Upper lobe of left lung (tissue), 6 donors: ENCODE measurements around the gene SMG7. TPM values are rescaled to one million over a fixed set of nuclear protein-coding genes. Genes with fewer than 3 reads are reported as not detected.

ENCODE experiments used
- ATAC-seq, 2 donors: fragments of 200-7000 bp; cut with Tn5 transposase; one replicate each; pipeline ENCODE4 v1.9.1; 2022; ENCODE audit warnings: mild to moderate bottlenecking in 2 of 2, moderate library complexity in 2 of 2; ENCODE audit not compliant: low FRiP score in 2 of 2
- DNase-seq, 2 donors: peaks; one replicate each; pipeline ENCODE4 v3.0.0-alpha.2; 2019 to 2020
- H3K27ac ChIP-seq, 4 donors: fragments of 200-600 bp; sonication (generic); one replicate each; pipeline ENCODE4 v1.5.1; 2016 to 2019
- H3K27me3 ChIP-seq, 4 donors: fragments of 200-600 bp; sonication (generic); one replicate each; pipeline ENCODE4 v1.5.1; 2017 to 2019
- H3K36me3 ChIP-seq, 4 donors: fragments of 200-600 bp; sonication (generic); one replicate each; pipeline ENCODE4 v1.5.1; 2016 to 2019
- H3K4me1 ChIP-seq, 4 donors: fragments of 200-600 bp; sonication (generic); one replicate each; pipeline ENCODE4 v1.5.1; 2018 to 2019
- H3K4me3 ChIP-seq, 4 donors: fragments of 200-600 bp; sonication (generic); one replicate each; pipeline ENCODE4 v1.5.1; 2017 to 2019; ENCODE audit warnings: mild to moderate bottlenecking in 2 of 4, moderate library complexity in 1 of 4
- H3K9me3 ChIP-seq, 4 donors: fragments of 200-600 bp; sonication (generic); one replicate each; pipeline ENCODE4 v1.5.1; 2018 to 2019
- CTCF ChIP-seq, 6 experiments: fragments of 450-650 bp in 4 of 6; fragments of 200-600 bp in 2 of 6; sonication (generic) in 2 of 6; IDR thresholded peaks; one replicate each; pipeline ENCODE4 v1.5.1; 2016 to 2019; ENCODE audit warnings: antibody characterized with exemption in 6 of 6
- EP300 ChIP-seq, 4 donors: sonication (generic); formaldehyde crosslinking; IDR thresholded peaks; one replicate each; pipeline ENCODE4 v1.5.1; 2017; ENCODE audit warnings: antibody characterized with exemption in 4 of 4, control low read depth in 2 of 4
- POLR2A ChIP-seq, 4 donors: fragments of 450-650 bp; IDR thresholded peaks; one replicate each; pipeline ENCODE4 v1.5.1; 2016 to 2017; ENCODE audit warnings: antibody characterized with exemption in 4 of 4, mild to moderate bottlenecking in 2 of 4
- POLR2AphosphoS5 ChIP-seq, 2 donors: sonication (generic); formaldehyde crosslinking; IDR thresholded peaks; one replicate each; pipeline ENCODE4 v1.5.1; 2017; ENCODE audit warnings: antibody characterized with exemption in 2 of 2
- WGBS, 2 donors: methylation state at CpG; one replicate each; pipeline ENCODE4 v1.1.5; 2017 to 2018; 5-methylcytosine and 5-hydroxymethylcytosine counted together
- total RNA-seq, 6 donors: library from RNA; depleted of rRNA in 4 of 6; stranded (reverse); fragments of >200 nt in 4 of 6; gene quantifications; one replicate each; pipeline versions ENCODE4 v1.1.0 to v1.2.1, GENCODE V29; 2016 to 2021
- donor health status: DM: no; HTN: no; CAD: no; lungs with moderate emphysema.
- donor health status: DM: no; HTN: yes; CAD: no; lungs with severe emphysema.

SMG7 gene
- total RNA-seq, 6 donors from 2014 or later = 35.6 to 62.4 (median 50.5) TPM

GRCh38 chr1:183544598-183545297 is 72.4 kb downstream of the SMG7 start:
- WGBS, 2 donors = 82 to 83% methylated on average over 5 of the region's 5 CpGs
- TF ChIP-seq EP300 (IDR thresholded peaks at IDR 0.05) (no peak), POLR2AphosphoS5 (IDR thresholded peaks at IDR 0.05) (no peak), CTCF (IDR thresholded peaks at IDR 0.05) (no peak), POLR2A (IDR thresholded peaks at IDR 0.05) (no peak)
- DNase-seq (no peak), ATAC-seq (no peak)
- H3K27me3 ChIP-seq = no peaks in the 10 kb centered on the region
- peaks cover 0 to 3% (median 0%) of the 10 kb centered on the region in 4 donors for H3K4me1 ChIP-seq
- H3K4me3 ChIP-seq = no peak overlapping the region
- no peaks in the 10 kb centered on the region for H3K9me3 ChIP-seq
- peaks cover 15 to 88% (median 53%) of the 10 kb centered on the region in 4 donors for H3K36me3 ChIP-seq
- no peak overlapping the region for H3K27ac ChIP-seq

GRCh38 chr1:183546427-183546826 is 74.1 kb downstream of the SMG7 start:
- Histone ChIP-seq H3K36me3 (peaks cover 16 to 88% (median 50%) of the 10 kb centered on the region in 4 donors), H3K27ac (no peak overlapping the region), H3K27me3 (no peaks in the 10 kb centered on the region), H3K9me3 (no peaks in the 10 kb centered on the region), H3K4me3 (no peak overlapping the region), H3K4me1 (peaks cover 0 to 6% (median 2%) of the 10 kb centered on the region in 4 donors)
- TF ChIP-seq EP300 (IDR thresholded peaks at IDR 0.05) (no peak), POLR2A (IDR thresholded peaks at IDR 0.05) (no peak), POLR2AphosphoS5 (IDR thresholded peaks at IDR 0.05) (no peak), CTCF (IDR thresholded peaks at IDR 0.05) (no peak)
- ATAC-seq = no peak
- DNase-seq = no peak
- 85 to 89% methylated on average over 2 of the region's 2 CpGs for WGBS, 2 donors

- TF ChIP-seq POLR2A (IDR thresholded peaks at IDR 0.05) (no peak), EP300 (IDR thresholded peaks at IDR 0.05) (no peak), POLR2AphosphoS5 (IDR thresholded peaks at IDR 0.05) (no peak), CTCF (IDR thresholded peaks at IDR 0.05) (no peak)
- Histone ChIP-seq H3K4me1 (peaks cover 0 to 6% (median 2%) of the 10 kb centered on the region in 4 donors), H3K27ac (no peak overlapping the region), H3K27me3 (no peaks in the 10 kb centered on the region), H3K4me3 (no peak overlapping the region), H3K9me3 (no peaks in the 10 kb centered on the region), H3K36me3 (peaks cover 22 to 91% (median 55%) of the 10 kb centered on the region in 4 donors)
- 68 to 80% methylated on average over 1 of the region's 1 CpG for WGBS, 2 donors
- DNase-seq (peak in 1 of 2 donors; percentile 37), ATAC-seq (peak in 1 of 2 donors; percentile 66)
Measured at GRCh38 chr1:183548116-183548515, 75.8 kb downstream of the SMG7 start.

- Histone ChIP-seq H3K9me3 (no peaks in the 10 kb centered on the region), H3K36me3 (peaks cover 13 to 98% (median 62%) of the 10 kb centered on the region in 4 donors), H3K4me1 (peaks cover 0 to 6% (median 0%) of the 10 kb centered on the region in 4 donors), H3K4me3 (no peak overlapping the region), H3K27me3 (no peaks in the 10 kb centered on the region), H3K27ac (no peak overlapping the region)
- no peak for DNase-seq
- 50 to 62% methylated on average over 3 of the region's 3 CpGs for WGBS, 2 donors
- no peak for ATAC-seq
- TF ChIP-seq CTCF (IDR thresholded peaks at IDR 0.05) (no peak), EP300 (IDR thresholded peaks at IDR 0.05) (no peak), POLR2AphosphoS5 (IDR thresholded peaks at IDR 0.05) (no peak), POLR2A (IDR thresholded peaks at IDR 0.05) (no peak)
Measured at GRCh38 chr1:183550915-183551314, 78.6 kb downstream of the SMG7 start.

- Histone ChIP-seq H3K36me3 (peaks cover 13 to 88% (median 53%) of the 10 kb centered on the region in 4 donors), H3K27me3 (no peaks in the 10 kb centered on the region), H3K27ac (no peak overlapping the region), H3K4me1 (peaks cover 0 to 6% (median 0%) of the 10 kb centered on the region in 4 donors), H3K9me3 (no peaks in the 10 kb centered on the region), H3K4me3 (no peak overlapping the region)
- ATAC-seq (no peak), DNase-seq (no peak)
- TF ChIP-seq CTCF (IDR thresholded peaks at IDR 0.05) (no peak), POLR2A (IDR thresholded peaks at IDR 0.05) (no peak), EP300 (IDR thresholded peaks at IDR 0.05) (no peak), POLR2AphosphoS5 (IDR thresholded peaks at IDR 0.05) (no peak)
- WGBS, 2 donors = 79 to 83% methylated on average over 8 to 9 of the region's 9 CpGs
Measured at GRCh38 chr1:183551924-183552323, 79.6 kb downstream of the SMG7 start.
